GM12891 (cell line): ENCODE results near the gene ORMDL1.

Experiments
- DNase-seq: peaks from one replicate; pipeline ENCODE4 v3.0.0; 2011; ENCODE audit warnings: low spot score; ENCODE audit not compliant: insufficient read length
- FAIRE-seq: peaks from 2 replicates; lab custom pipeline; 2011; peaks lifted over from hg19 to GRCh38; lab: Jason Lieb, UNC
- PAX5 ChIP-seq: IDR thresholded peaks from 2 replicates; pipeline ENCODE4 v1.6.1; 2011; ENCODE audit warnings: low read length, moderate library complexity, mild to moderate bottlenecking; ENCODE audit not compliant: insufficient read depth, severe bottlenecking
- POLR2A ChIP-seq: IDR thresholded peaks from 2 replicates; pipeline ENCODE4 v1.6.1; 2011; ENCODE audit warnings: low read depth, low read length, control low read depth
- POLR2AphosphoS5 ChIP-seq: IDR thresholded peaks from 2 replicates; pipeline ENCODE4 v1.6.1; 2011; ENCODE audit warnings: low read depth, low read length, control low read depth
- POU2F2 ChIP-seq: IDR thresholded peaks from 2 replicates; pipeline ENCODE4 v1.6.1; 2011; ENCODE audit warnings: low read depth, mild to moderate bottlenecking, control low read depth, low read length, moderate library complexity
- SPI1 ChIP-seq: IDR thresholded peaks from 2 replicates; pipeline ENCODE4 v1.6.1; 2011; ENCODE audit warnings: low read depth, low read length, control low read depth
- TAF1 ChIP-seq: IDR thresholded peaks from 2 replicates; pipeline ENCODE4 v1.6.1; 2011; ENCODE audit warnings: low read depth, low read length, control low read depth

The ORMDL1 gene

DNA sequence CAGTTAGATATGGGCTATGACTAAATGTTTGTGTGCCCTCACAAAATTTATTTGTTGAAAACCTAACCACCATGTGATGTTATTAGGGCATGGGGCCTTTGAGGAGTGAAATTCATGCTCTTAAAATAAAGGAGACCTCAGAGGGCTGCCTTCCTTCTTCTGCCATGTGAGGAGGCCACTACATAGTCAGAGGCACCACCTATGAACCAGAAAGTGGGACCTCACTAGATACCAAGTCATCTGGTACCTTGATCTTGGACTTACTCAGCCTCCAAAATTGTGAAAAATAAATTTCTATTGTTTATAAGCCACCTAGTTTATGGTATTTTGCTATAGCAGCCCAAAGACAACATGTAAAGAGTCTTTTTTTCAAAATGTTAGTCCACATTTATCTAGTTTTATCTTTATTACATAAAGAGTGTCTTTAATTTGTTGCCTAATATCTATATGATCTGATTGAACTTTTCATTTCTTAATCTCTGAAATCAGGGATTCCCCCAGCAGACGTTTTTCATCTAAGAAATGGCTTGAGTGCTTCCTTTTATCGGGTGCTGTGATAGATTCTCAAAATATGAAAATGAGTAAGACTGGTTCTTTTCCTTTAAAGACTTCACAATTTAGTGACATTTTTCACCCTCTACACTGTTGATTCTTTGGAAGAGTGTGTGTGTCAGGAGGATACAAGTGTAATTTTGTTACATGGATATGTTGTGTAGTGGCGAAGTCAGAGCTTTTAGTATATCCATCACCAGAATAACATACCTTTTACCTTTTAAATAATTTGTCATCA lies 34.3 kb upstream of the ORMDL1 start:
- no peak for TF ChIP-seq POU2F2
- TF ChIP-seq SPI1, result no peak
- no peak for TF ChIP-seq PAX5
- TF ChIP-seq POLR2A, result no peak
- no peak for TF ChIP-seq TAF1
- no peak for TF ChIP-seq POLR2AphosphoS5
- FAIRE-seq, result no peak
- no peak for DNase-seq

DNA sequence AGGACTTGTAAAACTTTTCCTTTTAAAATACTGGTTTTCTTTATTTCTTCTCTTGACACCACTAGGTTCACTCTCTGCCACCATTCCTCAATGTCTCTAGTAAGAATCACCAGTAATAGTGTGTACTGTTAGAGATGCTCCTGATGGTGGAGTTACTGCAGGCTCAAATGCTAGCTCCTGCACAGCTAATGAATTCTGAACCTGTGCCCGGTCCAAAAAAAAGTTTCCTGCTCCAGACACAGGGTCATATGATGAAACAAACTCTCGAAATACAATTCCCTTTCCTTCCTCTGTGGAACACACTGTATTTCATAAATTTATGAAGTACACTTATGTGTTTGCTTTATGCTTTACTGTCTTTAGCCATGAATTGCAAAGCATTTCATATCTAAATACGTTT lies 19.3 kb upstream of the ORMDL1 start:
- TF ChIP-seq SPI1 (no peak), POU2F2 (no peak), TAF1 (no peak), POLR2A (no peak), POLR2AphosphoS5 (no peak), PAX5 (no peak)
- FAIRE-seq (no peak), DNase-seq (no peak)

DNA sequence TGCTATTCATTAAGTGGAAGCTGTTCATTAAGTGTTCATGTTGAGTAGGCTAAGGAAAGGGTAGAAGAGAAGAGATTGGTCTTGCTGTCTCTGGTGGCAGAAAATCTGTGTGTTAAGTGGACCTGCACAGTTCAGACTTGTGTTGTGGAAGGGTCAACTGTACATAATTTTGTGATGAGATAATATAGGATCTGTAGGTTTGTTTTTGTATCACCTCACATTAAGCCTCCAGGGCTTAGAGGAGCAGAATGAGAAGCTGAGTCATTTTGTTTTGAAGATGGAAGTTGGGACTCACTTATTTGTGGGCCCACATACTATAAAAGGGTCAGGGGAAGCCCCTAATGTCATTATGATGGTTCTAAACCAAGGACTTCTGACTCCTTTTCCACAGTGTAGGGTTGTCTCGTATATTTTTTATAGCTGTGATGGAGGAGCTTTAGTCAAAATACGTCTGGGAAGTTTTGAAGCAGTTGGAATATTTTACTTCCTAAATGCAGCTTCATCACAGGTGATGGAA lies 18.3 kb upstream of the ORMDL1 start:
- no peak for FAIRE-seq
- DNase-seq, result no peak
- TF ChIP-seq TAF1 (no peak), POLR2AphosphoS5 (no peak), POU2F2 (no peak), PAX5 (no peak), POLR2A (no peak), SPI1 (no peak)

DNA sequence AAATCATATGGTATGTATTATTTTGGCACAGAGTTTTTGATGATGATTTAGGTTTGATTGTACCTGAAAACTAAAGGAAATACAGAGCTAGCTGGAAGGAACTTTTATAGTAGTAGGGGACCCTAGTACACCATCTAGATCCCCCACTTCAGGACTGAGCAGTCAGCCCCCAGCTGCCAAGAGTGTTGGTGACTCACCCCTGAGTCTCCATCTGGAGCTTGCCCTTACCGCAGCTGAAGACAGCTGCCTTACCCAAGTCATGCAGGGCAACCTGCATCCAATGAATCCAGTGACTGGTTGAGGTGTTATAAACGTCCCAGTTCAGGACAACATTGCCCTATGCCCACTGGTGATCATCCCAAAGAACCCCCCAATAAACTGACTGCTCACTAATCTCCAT lies 15.4 kb upstream of the ORMDL1 start:
- no peak for TF ChIP-seq PAX5
- no peak for TF ChIP-seq POLR2A
- TF ChIP-seq TAF1, result no peak
- TF ChIP-seq POU2F2, result no peak
- no peak for TF ChIP-seq POLR2AphosphoS5
- TF ChIP-seq SPI1, result no peak
- DNase-seq (no peak), FAIRE-seq (no peak)

DNA sequence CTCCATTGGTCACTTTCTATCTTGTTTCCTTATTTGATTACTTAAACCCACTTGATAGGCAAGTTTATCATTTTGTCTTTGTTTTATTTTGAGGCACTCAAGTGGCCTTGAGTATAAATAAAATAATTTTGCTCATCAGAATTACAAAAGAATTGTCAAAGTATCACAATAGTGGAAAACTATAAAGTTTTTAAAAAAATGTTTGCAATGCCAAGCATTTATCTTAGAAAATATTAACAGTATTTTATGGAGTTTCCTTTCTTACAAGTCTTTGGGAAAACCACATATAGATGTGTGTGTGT lies 14.8 kb upstream of the ORMDL1 start:
- FAIRE-seq (no peak), DNase-seq (no peak)
- no peak for TF ChIP-seq POLR2A
- no peak for TF ChIP-seq SPI1
- TF ChIP-seq TAF1, result no peak

DNA sequence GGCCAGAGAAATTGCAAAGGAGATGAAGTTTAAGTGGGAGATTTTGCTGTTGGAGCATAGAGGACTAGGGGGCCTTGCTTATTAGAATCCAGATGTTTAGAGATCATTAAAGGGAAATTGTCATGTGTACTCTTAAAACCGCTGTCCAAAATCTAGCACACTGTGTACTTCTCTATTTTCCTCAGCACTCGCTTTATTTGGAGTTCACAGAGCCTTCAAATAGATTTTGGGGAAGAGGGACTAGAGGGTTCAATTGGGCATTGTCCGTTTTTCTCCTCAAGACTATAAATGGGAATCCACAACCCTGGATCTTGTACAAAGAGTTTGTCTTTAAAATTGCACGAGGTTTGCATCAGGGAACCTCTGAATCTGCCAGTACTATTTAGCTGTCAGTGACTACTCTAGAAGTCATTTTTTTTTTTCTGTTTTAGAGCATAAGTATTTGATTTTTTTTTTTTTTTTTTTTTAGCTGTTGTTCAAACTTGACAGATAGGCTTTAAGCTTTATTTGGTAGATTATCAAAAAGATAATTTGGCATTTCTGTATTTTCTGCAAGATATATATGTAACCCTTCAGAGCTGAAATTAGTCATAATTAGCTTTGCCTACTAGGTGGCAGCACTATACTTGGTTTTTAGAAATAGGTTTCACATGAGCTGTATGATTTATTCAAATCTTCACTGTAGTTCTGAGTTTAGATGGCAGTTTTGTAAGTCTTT lies 14.3 kb upstream of the ORMDL1 start:
- DNase-seq (no peak), FAIRE-seq (peak; percentile 62)
- TF ChIP-seq POLR2AphosphoS5, result no peak
- no peak for TF ChIP-seq POU2F2

DNA sequence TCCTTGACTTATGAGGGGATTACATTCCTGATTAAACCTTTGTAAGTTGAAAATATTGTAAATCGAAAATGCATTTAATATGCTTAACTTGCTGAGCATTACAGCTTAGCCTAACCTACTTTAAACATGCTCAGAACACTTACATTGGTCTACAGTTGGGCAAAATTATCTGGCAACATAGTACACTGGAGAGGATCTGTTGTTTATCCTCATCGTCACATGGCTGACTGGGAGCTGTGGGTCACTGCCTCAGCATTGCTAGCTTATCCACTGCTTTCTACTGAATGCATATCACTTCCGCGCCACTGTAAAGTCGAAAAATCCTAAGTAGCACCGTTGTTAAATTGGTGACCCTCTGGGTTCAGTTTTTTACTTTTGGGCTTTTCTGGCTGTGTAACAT lies 13.8 kb upstream of the ORMDL1 start:
- FAIRE-seq (peak; percentile 60), DNase-seq (no peak)
- TF ChIP-seq PAX5 (no peak), POLR2AphosphoS5 (no peak), TAF1 (no peak)

DNA sequence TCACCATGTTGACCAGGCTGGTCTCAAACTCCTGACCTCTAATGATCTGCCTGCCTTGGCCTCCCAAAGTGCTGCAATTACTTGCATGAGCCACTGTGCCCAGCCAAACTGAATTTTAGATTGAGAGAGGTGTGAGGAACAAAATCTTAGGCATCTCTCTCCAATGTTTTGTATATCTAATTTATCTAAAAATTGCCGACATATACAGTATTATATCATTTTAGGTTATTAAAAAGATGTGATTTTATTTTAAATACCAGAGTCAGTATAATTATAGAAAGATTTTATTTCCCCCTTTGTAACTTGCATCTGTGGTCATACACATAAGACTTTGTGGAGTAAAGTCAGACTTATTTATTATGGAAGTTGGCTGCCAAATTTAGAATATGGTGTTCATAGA lies 10.2 kb upstream of the ORMDL1 start:
- TF ChIP-seq PAX5 (no peak), POLR2A (no peak), TAF1 (no peak), SPI1 (no peak), POU2F2 (no peak), POLR2AphosphoS5 (no peak)
- no peak for FAIRE-seq
- DNase-seq, result no peak

DNA sequence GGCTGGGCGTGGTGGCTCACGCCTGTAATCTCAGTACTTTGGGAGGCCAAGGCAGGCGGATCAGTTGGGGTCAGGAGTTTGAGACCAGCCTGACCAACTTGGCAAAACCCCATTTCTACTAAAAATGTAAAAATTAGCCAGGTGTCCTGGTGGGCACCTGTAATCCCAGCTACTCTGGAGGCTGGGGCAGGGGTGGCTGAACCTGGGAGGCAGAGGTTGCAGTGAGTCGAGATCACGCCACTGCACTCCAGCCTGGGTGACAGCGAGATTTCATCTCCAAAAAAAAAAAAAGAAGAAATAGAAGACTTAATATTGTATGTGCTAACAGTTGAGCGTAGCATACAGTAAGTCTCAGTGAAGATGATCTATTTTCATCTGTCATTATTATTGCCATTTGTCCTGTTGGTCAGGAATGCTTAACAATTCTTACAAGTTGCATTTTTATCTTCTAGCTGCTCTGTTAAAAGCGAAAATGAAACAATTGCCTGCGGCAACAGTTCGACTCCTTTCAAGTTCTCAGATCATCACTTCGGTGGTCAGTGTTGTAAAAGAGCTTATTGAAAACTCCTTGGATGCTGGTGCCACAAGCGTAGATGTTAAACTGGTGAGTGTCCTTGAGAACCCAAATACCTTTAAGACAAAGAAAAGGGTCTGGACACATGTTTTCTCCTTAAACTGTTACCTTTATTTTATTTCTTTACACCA lies 7.4 kb upstream of the ORMDL1 start:
- DNase-seq (no peak), FAIRE-seq (no peak)
- TF ChIP-seq SPI1, result no peak
- TF ChIP-seq POU2F2, result no peak
- TF ChIP-seq POLR2A, result no peak
- no peak for TF ChIP-seq POLR2AphosphoS5
- no peak for TF ChIP-seq TAF1
- TF ChIP-seq PAX5, result no peak

DNA sequence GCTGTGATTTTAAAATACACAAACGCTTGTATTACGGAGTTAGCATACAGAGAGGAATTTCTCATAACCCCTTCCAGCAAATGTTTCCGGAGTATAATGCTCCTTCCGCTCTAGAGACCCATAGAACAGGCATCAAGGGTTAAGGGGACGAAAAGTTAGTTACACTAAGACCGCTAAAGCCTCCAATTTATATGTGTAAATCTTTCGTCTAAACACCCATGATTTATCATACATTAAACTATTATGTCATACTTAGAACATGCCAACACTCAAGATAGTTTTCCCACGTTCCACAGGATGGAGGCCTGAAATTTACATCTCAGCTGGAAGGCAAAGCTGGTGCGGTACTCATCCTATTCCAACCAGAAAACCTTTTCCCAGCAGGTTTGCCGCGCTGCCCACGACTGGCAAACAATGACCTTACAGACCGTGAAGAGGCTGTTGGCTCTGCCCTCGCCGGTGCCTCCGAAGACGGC lies 650 bp downstream of the ORMDL1 start:
- DNase-seq (no peak), FAIRE-seq (no peak)
- TF ChIP-seq TAF1 (no peak), SPI1 (no peak), POLR2AphosphoS5 (no peak), PAX5 (no peak), POU2F2 (no peak), POLR2A (no peak)
